Stimulated activated naive CD4-positive, alpha-beta T cell (primary cell): ENCODE results near the gene ZNF727.
"Not testable (repeated sequence)": the region's sequence is repeated elsewhere in the genome, so short reads cannot be mapped to it uniquely, and the experiment has no call there.

Source experiments
- DNase-seq, 6 experiments: peaks; one replicate each; lab custom pipeline; 2025; lab: John Stamatoyannopoulos, UW

Gene ZNF727

GRCh38 chr7:64045301-64046040, at the start of gene ZNF727:
TSS of gene ZNF727 (plus strand) at chr7:64045434. CDS start at chr7:64045622, 188 bp downstream.
- peak in 2 of 6 experiments; percentile 14 to 28 for DNase-seq

- no peak for DNase-seq
Observed at GRCh38 chr7:63998549-63998948, 46.7 kb upstream of the ZNF727 start, which contains the start of gene ZNF722. TSS of gene ZNF722 (plus strand) at chr7:63998849. CDS start at chr7:63998962, 113 bp downstream.

- DNase-seq: not testable (repeated sequence)
Observed at GRCh38 chr7:64015496-64015895, 29.7 kb upstream of the ZNF727 start.

DNA sequence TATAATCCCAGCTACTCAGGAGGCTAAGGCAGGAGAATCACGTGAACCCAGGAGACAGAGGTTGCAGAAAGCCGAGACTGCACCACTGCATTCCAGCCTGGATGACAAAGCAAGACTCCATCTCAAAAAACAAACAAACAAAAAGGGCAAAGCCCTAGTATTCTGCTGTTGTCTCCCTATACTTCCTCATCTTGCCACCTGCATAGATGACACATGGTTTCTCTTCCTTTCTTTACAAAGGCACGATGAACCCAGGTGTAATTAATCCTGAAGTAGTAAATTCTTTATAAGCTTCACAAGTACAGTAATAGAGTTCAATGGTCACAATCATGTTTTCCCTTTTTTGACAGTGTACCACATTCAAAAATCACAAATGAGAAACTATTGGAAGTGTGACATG, 9.8 kb upstream of the ZNF727 start:
- no peak for DNase-seq

GRCh38 chr7:64037095-64037494, 8.1 kb upstream of the ZNF727 start:
- DNase-seq: no peak

GRCh38 chr7:64046041-64046389, 781 bp downstream of the ZNF727 start:
- no peak for DNase-seq

- DNase-seq: not testable (repeated sequence)
Observed at GRCh38 chr7:64077837-64078698, 32.8 kb downstream of the ZNF727 start.

GRCh38 chr7:64078699-64078994, 33.4 kb downstream of the ZNF727 start:
- no peak for DNase-seq

- DNase-seq: no peak
Observed at GRCh38 chr7:64087501-64087900, 42.3 kb downstream of the ZNF727 start.

DNA sequence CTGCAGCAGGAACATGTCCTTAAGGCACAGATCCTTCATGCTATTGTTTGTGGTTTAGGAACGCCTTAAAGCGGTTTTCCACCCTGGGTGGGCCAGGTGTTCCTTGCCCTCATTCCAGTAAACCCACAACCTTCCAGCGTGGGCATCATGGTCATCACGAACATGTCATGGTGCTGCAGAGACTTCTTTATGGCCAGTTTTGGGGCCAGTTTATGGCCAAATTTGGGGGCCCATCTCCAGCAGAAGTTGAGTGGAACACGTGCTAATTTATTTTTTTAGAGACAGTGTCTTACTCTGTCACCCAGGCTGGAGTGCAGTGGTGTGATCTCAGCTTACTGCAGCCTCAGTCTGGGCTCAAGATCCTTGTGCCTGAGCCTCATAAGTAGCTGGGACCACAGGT, 43.6 kb downstream of the ZNF727 start:
- DNase-seq: not testable (repeated sequence)
